GM12892 (cell line): Measurements from ENCODE around the gene CCDC47.

ENCODE experiments used
- POLR2A ChIP-seq: IDR thresholded peaks from 2 replicates; pipeline ENCODE4 v1.6.1; 2011; ENCODE audit warnings: low read depth, low read length, control low read depth
- POLR2AphosphoS5 ChIP-seq: IDR thresholded peaks from 2 replicates; pipeline ENCODE4 v1.6.1; 2011; ENCODE audit warnings: low read depth, low read length, control low read depth
- TAF1 ChIP-seq: IDR thresholded peaks from 2 replicates; pipeline ENCODE4 v1.6.1; 2011; ENCODE audit warnings: low read depth, mild to moderate bottlenecking, control low read depth, low read length, borderline replicate concordance

- TF ChIP-seq POLR2A, result no peak
- no peak for TF ChIP-seq POLR2AphosphoS5
- TF ChIP-seq TAF1, result no peak
Observed at GRCh38 chr17:63706336-63707082, 66.9 kb downstream of the CCDC47 start.
